HG03457 (cell line): ENCODE measurements around the gene CARS1.
"Not testable (repeated sequence)": the region's sequence is repeated elsewhere in the genome, so short reads cannot be mapped to it uniquely, and the experiment has no call there.

Source experiments
- ATAC-seq: cut with Tn5 transposase; IDR thresholded peaks from one replicate; pipeline ENCODE4 v1.9.1; 2021; ENCODE audit warnings: moderate number of reproducible peaks; ENCODE audit not compliant: unreplicated experiment

Gene CARS1

GRCh38 chr11:3090096-3090901 lies 33.1 kb upstream of the CARS1 start:
- no peak for ATAC-seq

- ATAC-seq, result no peak
Observed at GRCh38 chr11:3089236-3090061, 32.2 kb upstream of the CARS1 start.

GRCh38 chr11:3088806-3089205 lies 31.6 kb upstream of the CARS1 start:
- no peak for ATAC-seq

GRCh38 chr11:3087821-3088800 lies 30.9 kb upstream of the CARS1 start:
- ATAC-seq, result no peak

- ATAC-seq, result no peak
Observed at GRCh38 chr11:3087373-3087772, 30.1 kb upstream of the CARS1 start.

- ATAC-seq, result no peak
Observed at GRCh38 chr11:3086671-3087150, 29.5 kb upstream of the CARS1 start.

- no peak for ATAC-seq
Observed at GRCh38 chr11:3086114-3086513, 28.9 kb upstream of the CARS1 start.

GRCh38 chr11:3085052-3085451 lies 27.8 kb upstream of the CARS1 start:
- ATAC-seq, result no peak

GRCh38 chr11:3083321-3083720 lies 26.1 kb upstream of the CARS1 start:
- no peak for ATAC-seq

GRCh38 chr11:3081386-3081751 lies 24.1 kb upstream of the CARS1 start:
- no peak for ATAC-seq

- ATAC-seq, result no peak
Observed at GRCh38 chr11:3080733-3081385, 23.6 kb upstream of the CARS1 start.

- no peak for ATAC-seq
Observed at GRCh38 chr11:3080104-3080503, 22.9 kb upstream of the CARS1 start.

GRCh38 chr11:3077846-3078440 lies 20.7 kb upstream of the CARS1 start:
- no peak for ATAC-seq

GRCh38 chr11:3077189-3077836 lies 20.1 kb upstream of the CARS1 start:
- no peak for ATAC-seq

- ATAC-seq, result no peak
Observed at GRCh38 chr11:3074912-3075589, 17.8 kb upstream of the CARS1 start.

- no peak for ATAC-seq
Observed at GRCh38 chr11:3073029-3073435, 15.8 kb upstream of the CARS1 start.

- ATAC-seq, result no peak
Observed at GRCh38 chr11:3069425-3069824, 12.2 kb upstream of the CARS1 start.

GRCh38 chr11:3066308-3066707 lies 9.1 kb upstream of the CARS1 start:
- ATAC-seq, result not testable (repeated sequence)

GRCh38 chr11:3064709-3065108 lies 7.5 kb upstream of the CARS1 start:
- ATAC-seq, result not testable (repeated sequence)
